HK-2 (cell line): Measurements from ENCODE around the gene HFM1.
"Not testable (repeated sequence)": the region's sequence is repeated elsewhere in the genome, so short reads cannot be mapped to it uniquely, and the experiment has no call there.

Experiments
- DNase-seq: peaks from one replicate; pipeline ENCODE4 v3.0.0-alpha.2; 2018; ENCODE audit not compliant: unreplicated experiment

HFM1 gene

GRCh38 chr1:91404151-91405012 lies at the start of gene HFM1:
TSS of gene HFM1 (minus strand) at chr1:91404837. CDS start at chr1:91401082, 3,755 bp downstream.
- DNase-seq: peak; percentile 80

- DNase-seq: no peak
Observed at GRCh38 chr1:91454136-91454535, 49.5 kb upstream of the HFM1 start.

GRCh38 chr1:91450260-91450659 lies 45.6 kb upstream of the HFM1 start:
- DNase-seq: no peak

- not testable (repeated sequence) for DNase-seq
Observed at GRCh38 chr1:91447782-91448181, 43.1 kb upstream of the HFM1 start.

- not testable (repeated sequence) for DNase-seq
Observed at GRCh38 chr1:91441980-91442379, 37.3 kb upstream of the HFM1 start.

GRCh38 chr1:91440847-91441246 lies 36.2 kb upstream of the HFM1 start:
- no peak for DNase-seq

- no peak for DNase-seq
Observed at GRCh38 chr1:91439016-91439415, 34.4 kb upstream of the HFM1 start.

- DNase-seq: no peak
Observed at GRCh38 chr1:91428182-91428798, 23.7 kb upstream of the HFM1 start.

- DNase-seq: no peak
Observed at GRCh38 chr1:91427741-91428140, 23.1 kb upstream of the HFM1 start.

GRCh38 chr1:91422523-91422922 lies 17.9 kb upstream of the HFM1 start:
- DNase-seq: not testable (repeated sequence)

GRCh38 chr1:91412371-91412770 lies 7.7 kb upstream of the HFM1 start:
- DNase-seq: no peak

GRCh38 chr1:91406773-91407389 lies 2.2 kb upstream of the HFM1 start:
- DNase-seq: no peak

- no peak for DNase-seq
Observed at GRCh38 chr1:91402023-91402422, 2.6 kb downstream of the HFM1 start.

GRCh38 chr1:91400133-91400725 lies 4.4 kb downstream of the HFM1 start:
- no peak for DNase-seq

- DNase-seq: no peak
Observed at GRCh38 chr1:91398291-91398690, 6.3 kb downstream of the HFM1 start.

GRCh38 chr1:91397605-91398004 lies 7.0 kb downstream of the HFM1 start:
- no peak for DNase-seq

- no peak for DNase-seq
Observed at GRCh38 chr1:91393042-91393441, 11.6 kb downstream of the HFM1 start.

- no peak for DNase-seq
Observed at GRCh38 chr1:91386109-91386508, 18.5 kb downstream of the HFM1 start.

GRCh38 chr1:91383456-91383855 lies 21.2 kb downstream of the HFM1 start:
- no peak for DNase-seq

GRCh38 chr1:91381844-91382243 lies 22.8 kb downstream of the HFM1 start:
- no peak for DNase-seq

- DNase-seq: no peak
Observed at GRCh38 chr1:91374086-91374485, 30.6 kb downstream of the HFM1 start.

GRCh38 chr1:91372230-91372629 lies 32.4 kb downstream of the HFM1 start:
- not testable (repeated sequence) for DNase-seq
